Measurements from ENCODE around the gene SACS.
"Not testable (repeated sequence)": the region's sequence is repeated elsewhere in the genome, so short reads cannot be mapped to it uniquely, and the experiment has no call there.

SACS gene

DNA sequence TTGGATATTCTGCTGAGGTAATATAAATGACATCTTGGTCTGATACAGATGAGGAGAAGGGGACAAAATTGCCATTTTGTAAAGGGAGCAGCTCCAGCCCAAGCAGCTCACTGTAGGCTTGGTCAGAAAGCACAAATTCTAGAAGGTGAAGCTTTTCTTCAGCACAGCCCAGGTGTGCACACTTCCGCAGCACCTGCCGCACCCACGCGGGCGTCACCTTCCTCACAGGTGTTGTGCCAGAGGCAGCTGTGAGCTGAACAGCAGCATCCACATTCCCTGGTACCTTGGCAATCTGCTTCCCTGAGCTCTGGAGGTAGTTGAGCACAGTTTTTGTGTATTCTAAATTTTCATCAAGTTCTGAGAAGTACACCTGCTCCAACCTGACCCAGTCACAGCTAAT lies 79.0 kb downstream of the SACS start:
- no peak for DNase-seq

DNA sequence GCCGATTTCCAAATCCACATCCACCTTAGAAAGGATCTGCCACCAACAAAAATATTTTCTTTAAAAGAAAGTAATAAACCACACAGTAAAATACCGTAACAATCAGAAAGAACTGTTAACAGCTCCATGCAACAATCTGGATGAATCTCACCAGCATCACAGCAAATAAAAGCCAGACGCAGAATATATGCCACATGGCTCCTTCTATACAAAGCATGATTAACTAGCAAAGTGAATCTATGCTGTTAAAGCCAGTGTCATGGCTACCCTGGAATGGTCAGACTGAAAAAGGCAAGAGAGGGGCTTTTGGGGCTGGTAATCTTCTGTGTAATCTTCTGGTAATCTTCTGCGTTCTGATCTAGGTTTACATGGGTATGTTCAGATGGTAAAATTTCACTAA lies 81.3 kb downstream of the SACS start:
- DNase-seq: no peak

DNA sequence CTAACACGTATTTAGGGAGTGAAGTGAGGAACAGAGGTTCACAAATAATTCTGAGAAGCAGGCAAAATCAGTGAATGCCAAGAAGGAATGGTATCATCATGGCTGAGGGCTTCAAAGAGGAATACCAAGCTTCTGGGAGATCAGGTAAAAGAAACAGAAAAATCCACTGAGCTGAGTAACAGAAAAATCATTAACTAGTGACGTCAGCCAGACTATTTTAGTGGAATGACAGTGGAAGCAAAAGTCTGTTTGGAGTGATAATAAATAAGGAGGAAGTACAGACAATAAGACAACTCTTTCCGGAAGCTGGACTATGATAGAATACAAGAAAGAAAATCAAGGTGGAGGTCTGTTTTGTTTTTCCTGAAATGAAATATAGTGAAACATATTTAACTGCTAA lies 83.5 kb downstream of the SACS start:
- DNase-seq: no peak

DNA sequence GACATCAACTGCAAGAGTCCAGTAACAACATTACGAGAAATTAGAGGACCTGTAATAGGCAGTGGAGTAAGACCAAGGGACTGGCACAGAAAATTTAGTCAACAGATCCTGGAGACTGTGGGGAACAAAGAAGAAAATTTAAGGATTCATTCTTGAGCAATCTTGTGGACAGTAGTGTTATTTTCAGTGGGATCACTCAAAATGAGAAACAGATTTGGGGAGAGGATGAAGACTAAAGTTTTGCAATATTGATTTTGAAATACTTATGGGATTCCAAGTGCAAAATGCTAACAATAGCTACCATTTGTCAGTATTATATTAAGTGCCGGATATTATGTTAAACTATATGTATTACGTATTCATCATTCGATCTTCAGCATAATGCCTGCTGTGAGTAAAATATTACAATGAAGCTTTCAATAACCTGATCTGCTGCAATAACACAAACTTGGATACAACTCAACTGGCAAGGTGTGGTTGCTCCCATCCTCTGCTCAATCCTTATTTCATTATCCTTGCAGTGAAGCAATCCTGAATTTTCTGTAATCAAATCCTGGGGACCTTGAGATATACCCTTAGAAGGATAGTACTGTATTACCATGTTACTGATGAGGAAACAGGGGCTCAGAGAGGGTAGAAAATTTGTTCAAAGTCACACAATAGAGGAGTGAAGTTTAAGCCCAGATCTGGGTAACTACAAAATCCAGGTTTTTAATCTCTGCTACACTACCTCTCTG lies 84.2 kb downstream of the SACS start:
- no peak for DNase-seq

DNA sequence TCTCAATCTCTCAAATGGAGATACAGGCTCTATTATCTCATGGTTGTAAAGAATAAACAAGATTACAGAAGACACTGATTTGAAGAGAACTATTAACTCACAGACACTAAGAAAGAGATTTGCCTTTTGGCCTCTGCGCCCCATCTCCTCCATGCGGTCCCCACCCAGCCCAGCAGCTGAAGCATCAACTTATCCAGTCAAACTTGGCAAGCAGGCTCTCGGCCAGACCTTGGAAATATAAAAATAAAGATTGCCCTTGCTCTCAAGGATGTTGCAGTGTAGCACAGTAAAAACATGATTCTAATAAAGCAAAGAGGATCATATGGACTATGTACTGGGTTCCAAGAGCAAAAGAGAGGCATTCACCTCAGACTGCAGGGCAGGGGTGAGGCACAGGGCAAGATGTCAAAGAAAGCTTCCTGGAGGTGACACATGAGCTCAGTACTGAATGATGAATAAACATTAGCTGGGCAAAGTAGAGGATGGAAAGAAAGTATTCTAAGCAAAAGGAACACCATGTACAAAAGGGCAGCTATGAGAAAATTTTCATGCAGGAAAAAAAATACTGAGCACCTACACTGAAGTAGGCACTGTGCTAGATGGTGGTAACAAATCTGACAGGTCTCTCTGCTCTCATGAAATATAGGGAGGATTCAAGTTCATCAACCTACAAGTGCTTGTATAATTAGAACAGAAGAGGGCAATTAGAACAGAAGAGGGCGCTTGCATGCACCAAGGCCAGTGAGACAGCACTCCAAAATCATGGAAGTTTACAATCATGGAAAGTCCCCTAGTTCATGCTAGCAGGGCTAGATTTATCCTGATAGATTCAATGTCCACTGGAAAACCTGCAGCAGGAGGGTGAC lies 85.0 kb downstream of the SACS start:
- no peak for DNase-seq

DNA sequence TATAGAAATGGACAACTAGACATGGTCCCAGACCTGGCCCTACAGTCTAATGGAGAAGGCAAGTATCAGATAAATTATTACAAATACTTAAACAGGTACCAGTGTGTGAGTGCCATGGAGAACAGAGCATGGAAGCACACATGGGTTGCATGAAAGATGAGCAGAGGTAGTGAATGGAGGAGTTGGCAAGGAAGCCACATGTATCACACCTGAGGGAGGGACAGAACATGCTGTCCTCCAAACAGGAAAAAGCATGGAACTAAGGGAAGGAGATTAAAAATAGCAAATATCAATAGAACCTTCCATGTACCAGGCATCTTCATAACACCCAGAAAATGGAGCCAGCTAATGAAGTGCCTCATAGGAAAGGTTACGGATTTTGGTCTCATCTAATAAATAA lies 85.9 kb downstream of the SACS start:
- no peak for DNase-seq

DNA sequence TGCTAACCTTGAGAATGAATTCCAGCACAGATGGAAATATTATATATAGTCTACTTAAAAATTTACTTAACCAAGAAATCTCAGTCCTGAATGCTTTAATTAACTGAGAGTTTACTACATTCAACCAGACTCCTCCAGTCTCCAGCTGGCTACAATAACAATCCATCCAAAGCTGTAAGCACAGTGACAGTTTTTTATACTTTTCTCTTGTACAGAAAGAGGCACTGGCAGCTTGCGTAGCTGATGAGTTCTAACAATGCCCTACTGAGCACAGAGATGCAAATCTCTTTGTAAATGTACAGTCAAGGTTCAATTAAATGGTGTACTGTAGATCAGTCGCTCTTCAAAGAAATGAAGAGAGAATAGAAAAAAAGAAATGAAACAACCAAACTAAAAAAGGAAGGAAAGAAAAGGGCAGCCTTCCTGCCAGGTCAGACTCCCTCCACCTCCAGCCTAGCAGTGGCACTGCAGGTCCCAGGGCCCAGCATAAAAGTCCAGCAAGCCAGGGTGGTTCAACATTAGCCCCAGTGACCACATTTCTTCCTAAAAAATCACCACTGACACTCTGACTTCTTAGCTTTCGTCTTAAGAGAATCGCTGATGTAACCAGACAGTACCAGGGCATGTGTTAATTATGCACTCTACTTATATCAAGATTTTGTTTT lies 88.4 kb downstream of the SACS start:
- DNase-seq: no peak

DNA sequence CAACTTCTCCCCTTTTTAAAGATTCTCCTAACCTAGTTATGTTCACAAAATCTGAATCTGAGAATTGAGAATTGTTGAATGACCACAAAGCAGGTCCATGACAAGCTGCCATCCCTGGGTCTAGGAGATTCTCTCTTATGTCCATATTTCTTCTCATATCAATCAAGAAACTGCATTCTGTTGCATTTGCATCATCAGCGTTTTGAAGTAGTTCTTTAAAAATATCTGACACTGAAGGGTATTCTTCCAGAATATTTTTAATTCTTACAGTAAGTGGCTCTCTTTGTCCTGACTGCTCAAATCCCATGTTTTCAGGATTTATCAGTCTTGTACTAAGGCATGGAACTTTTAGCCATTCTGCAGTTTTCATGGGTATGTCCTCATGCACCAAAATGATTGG lies 94.3 kb downstream of the SACS start:
- DNase-seq: no peak

DNA sequence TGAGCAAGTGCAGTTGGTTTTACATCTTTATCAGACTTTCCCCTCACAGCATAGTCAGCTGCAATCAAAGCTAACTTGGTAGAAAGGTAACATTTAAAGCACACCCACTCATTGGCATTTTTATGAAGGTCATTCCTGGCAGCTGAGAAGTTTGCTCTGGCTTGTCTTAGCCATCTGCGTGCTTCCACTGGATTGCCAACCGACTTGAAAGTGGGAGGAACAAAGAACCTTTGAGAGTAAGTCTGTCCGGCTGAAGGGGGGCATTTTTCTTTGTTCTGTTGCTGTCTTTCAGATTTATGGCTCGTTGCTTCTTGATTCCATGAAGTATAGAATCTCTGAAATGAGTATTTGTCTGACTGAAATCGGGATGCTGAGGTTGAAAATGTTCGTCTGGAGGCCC lies 103.1 kb downstream of the SACS start:
- DNase-seq: no peak

DNA sequence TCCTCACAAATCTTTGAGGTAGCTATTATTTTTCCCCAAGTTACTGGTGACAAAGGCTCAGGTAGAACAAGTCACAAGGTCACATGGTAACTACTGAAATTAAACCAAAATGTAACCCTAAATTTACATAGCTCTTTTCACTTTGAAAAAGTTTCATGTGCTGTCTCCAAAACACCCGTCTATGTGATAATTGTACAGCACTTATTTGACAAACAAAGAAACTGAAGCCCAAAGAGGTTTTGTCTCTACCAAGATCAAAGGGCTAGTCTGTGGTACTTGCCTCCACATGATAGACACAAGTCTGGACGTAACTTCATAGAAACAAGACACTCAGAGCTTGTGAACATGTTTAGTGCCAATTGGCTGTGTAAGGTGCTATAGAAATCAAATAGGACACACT lies 108.3 kb downstream of the SACS start:
- DNase-seq: no peak

DNA sequence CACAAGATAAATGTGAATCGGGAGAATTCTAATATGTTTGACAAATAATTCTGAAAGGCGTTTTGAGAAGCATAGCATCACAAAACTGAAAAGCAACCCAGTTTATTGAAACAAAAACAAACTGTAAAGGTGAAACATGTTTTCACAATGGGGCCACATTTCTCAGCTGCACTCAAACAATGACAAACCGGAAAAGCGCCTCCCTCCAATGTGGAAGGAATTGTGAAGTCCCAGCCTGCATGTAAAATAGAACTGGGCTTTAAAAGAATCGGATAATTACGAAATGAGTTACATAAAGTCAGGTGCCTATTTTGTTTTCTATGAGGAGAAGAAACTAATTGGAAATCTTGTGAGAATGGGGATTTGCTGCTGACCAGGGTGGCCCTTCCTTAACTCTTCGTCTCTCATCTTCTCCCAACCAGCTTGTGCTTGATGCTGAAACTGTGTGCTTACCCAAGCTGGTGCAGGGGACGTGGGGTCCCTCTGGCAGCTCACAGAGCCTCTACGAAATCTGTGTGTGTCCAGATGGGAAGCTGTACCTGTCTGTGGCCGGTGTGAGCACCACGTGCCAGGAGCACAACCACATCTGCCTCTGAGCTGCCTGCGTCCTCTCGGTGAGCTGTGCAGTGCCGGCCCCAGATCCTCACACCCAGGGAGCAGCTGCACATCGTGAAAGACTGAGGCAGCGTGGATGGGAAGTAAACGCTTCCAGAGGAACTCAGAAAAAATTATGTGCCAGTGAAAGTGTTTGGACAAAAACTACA lies 109.4 kb downstream of the SACS start:
- DNase-seq: no peak

DNA sequence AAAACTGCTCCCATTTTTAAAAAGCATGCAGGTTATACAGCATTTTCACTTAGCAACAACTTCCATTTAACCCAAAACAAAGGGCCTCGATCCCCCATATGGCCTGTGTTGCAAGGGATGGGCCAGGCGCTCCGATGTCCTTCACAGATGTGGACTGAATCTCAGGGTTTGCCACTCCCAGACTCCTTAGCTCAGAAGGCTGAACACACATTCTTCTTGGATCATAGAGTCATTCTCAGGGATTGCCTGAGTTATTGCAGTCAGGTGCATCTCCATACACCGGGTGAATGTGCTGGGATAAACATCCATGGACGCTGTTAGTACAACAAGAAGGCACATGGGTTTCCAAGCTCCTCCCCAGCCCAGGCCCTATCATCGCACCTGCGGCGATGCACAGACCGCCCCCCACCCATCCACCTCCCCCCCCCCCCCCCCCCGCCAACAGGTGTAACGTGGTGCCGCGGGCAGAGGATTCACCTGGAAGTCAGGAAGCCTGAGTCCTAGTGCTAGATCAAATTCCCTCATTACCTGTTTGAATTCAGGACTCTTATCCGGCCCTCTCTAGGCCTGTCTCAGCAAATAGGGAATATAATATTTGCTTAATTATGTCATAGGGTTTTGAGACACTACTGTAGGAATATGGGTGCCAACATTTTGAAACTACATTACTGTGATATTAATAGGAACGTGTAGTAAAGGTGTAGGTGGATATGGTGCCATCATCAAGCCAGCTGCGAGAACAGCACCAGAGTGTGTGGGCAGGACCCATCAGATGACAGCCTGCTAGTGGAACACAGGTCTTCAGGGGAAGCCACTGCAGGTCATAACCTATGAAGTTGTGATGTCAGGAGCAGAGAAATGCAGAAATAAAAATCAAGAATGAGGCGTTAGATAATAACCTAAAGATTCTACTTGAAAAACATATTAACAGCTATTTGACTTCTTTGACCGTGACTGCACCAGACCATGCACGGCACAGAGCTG lies 110.9 kb downstream of the SACS start:
- DNase-seq: no peak

DNA sequence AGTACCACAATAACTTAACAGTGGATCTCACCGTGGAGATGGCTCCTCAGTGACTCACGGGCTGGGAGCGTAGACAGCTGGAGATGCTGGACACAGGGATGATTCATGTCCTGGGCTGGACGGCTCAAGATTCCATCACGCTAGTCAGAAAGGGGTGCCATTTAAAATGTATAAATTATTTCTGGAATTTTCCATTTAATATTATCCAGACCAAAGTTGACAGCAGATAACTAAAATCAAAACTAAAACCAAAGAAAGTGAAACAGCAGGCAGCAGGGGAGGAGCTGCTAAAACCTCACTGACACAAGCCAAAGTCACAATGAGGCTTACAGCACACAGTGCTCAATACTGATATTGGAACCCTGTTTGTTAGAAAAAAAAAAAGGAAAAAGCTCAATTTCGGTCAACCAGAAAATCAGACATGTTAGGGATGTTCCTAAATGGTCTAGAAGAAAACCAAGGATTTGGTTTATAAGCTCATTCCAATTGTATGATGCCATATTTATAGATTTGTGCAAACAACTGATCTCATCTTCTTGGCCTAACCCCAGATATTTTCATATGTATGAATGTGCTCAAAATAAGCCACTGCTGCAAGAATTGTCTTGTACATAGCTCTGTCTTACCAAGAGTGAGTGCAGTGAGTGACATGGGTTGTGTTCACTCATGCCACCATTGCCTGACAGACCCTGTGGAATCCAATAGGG lies 111.8 kb downstream of the SACS start:
- peak in 1 of 2 donors; percentile 38 for DNase-seq

DNA sequence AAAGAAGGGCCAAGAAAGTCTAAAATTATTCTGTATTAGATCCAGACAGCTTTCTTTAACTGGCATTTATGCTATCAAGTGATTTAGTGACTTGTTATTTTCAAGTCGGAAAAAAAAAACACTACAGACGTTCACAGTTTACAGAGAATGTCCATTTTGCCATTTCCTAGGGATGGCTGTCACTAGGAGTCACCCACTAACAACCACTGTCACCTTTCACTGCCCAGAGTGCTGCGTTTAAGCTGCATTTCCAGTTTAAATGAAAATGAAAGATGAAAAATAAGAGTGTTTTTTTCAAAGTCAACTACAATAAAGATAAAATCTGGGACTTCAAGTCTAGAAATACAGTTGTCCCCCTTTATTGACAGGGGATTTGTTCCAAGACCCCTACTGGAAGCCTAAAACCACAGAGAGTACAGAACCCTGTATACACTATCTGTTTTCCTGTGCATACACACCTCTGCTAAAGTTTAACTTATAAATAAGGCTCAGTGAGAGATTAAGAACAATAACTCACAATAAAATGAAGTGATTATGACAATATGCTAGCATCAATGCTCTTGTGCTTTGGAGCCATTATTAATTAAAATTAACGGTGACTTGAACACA lies 112.5 kb downstream of the SACS start:
- DNase-seq: no peak

DNA sequence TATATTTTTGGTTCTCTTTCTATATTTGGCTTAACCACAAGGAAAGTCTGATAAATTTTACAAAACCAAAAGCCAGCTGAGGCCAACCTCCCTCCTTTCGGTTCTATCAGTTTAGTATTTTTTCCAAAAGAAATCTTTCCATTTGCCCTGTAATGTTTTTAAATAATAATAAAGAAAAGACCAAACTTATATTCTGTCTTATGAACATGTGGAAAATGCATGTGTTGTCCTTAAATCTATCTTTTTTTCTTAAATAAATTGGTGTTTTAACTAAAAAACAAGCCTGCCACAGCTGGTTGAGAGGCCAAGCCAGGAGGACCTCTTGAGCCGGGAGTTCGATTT lies 113.6 kb downstream of the SACS start:
- DNase-seq: no peak

DNA sequence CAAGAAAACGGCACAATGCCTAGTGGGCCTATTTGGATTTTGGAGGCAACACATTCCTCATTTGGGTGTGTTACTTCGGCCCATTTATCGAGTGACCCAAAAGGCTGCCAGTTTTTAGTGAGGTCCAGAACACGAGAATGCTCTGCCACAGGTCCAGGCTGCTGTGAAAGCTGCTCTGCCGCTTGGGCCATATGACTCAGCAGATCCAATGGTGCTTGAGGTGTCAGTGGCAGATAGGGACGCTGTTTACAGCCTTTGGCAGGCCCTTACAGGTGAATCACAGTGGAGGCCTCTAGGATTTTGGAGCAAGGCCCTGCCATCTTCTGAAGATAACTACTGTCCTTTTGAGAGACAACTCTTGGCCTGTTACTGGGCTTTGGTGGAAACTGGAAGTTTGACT lies 118.7 kb downstream of the SACS start:
- not testable (repeated sequence) for DNase-seq

DNA sequence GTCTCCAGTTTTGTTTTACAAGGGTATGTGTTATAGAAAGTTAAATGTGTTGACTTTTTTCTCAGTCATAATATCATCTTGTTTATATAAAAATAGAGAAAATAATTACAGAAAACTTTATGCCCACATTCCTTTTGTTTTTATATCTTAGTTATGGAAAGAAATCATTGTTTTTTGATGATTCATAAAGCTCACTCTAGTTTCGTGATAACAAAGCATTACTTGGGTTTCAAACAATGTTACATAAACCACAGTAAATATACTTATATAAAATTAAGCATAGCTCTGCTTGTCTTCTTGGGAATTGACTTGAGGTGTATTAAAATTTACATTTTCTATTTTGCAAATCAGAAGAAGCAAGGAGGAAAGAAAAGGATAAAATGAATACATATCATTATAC lies 140.9 kb downstream of the SACS start:
- DNase-seq: no peak

DNA sequence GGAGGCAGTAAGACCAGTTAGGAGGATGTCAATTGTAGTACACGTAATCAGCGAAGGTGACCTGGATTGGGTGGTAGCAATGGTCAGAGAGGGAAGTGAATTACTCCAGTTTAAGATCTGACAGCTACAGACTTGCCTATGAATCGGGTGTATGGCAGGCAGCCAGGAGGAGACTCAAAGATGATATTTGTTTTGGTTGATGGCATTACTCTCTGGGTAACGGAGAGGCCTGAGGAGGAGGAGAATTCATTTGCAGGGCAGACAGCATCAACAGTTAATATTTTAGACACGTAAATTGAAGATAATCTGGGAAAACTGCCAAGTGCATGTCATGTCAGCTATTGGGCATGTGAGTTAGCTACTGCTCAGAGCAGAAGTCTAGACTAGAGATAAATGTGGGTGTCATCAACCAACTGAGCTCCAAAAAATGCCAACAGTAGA lies 143.6 kb downstream of the SACS start:
- DNase-seq: no peak

DNA sequence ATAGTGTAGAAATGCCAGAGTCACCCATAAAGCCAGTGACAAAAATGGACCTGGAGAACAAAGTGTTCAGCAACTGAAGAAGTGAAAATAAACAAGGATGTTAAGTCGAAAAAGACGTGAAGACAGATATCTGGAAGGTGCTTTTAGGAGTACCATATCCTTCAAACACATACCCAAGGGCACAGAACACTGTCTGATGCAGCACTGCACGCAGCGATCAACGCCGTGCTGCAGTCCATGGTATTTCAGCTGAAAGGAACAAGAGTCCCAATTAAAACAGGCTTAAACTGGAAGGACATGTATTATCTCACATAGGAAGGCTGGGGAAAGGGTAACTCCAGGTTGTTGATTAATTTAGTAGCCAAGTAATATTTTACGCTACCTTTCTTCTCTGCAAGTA lies 144.5 kb downstream of the SACS start:
- DNase-seq: no peak

DNA sequence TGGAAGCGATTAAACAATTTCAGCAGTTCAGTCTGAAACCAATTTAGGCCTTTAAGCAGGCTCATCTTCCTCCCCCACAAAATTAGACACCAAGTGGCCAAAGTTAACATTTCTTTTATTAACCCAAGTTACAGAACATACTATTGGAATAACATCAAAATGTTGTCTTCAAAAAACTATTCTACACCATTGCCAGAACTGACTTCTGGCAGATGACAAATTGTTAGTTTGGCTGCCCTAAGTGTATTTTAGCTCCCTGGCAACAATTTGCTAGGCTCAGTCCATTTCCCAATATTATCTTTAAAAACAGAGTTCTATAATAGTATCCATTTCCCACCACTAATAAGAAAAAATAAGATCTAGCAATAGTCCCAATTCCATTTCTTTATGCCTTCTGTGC lies 144.9 kb downstream of the SACS start:
- no peak for DNase-seq

DNA sequence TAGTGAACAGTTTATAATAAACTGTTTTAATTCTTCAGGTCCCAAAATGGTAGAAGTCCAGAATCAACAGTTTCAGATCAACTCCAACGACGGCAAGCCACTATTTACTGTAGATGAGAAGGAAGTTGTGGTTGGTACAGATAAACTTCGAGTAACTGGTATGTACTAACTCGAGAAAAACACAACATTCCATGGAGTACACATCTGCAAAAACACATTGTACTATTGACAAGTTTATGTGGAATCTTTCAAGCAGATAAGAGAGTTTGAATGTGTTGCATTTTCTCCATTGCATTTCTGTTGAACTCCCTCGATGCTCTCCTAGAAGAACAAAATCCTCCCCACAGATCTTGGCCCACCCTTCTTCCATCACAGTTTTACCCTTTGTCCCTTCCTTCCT lies 154.2 kb downstream of the SACS start:
- DNase-seq: no peak

Measured in CD4-positive, alpha-beta T cell treated with Interferon alpha-2 for 1 hour (primary cell).